Left ventricle myocardium inferior (tissue), 1 donor: ENCODE results near the gene MYRF. TPM values are rescaled to one million over a fixed set of nuclear protein-coding genes. Genes with fewer than 3 reads are reported as not detected.

ENCODE experiments used
- DNase-seq: peaks from one replicate; pipeline ENCODE4 v3.0.0-alpha.2; 2020
- H3K27ac ChIP-seq: fragments of 200-600 bp; replicated peaks from 2 replicates; pipeline ENCODE4 v1.8.0; 2021
- H3K27me3 ChIP-seq: fragments of 200-600 bp; 2 replicates; pipeline ENCODE4 v1.8.0; 2021; ENCODE audit warnings: low read depth
- H3K36me3 ChIP-seq: fragments of 200-600 bp; 2 replicates; pipeline ENCODE4 v1.8.0; 2021
- H3K4me1 ChIP-seq: fragments of 200-600 bp; 2 replicates; pipeline ENCODE4 v1.8.0; 2021
- H3K4me3 ChIP-seq: fragments of 200-600 bp; 2 replicates; pipeline ENCODE4 v1.8.0; 2021; ENCODE audit warnings: mild to moderate bottlenecking, moderate library complexity
- H3K9me3 ChIP-seq: fragments of 200-600 bp; replicated peaks from 2 replicates; pipeline ENCODE4 v1.8.0; 2021
- CTCF ChIP-seq: fragments of 200-600 bp; IDR thresholded peaks from 2 replicates; pipeline ENCODE4 v1.8.0; 2021; ENCODE audit warnings: antibody characterized with exemption, mild to moderate bottlenecking, borderline replicate concordance
- intact Hi-C: fragments of 100-400 bp; cut with micrococcal nuclease; formaldehyde crosslinking; loops from one replicate; pipeline ENCODE4 v1.11.0; 2022
- total RNA-seq: library from RNA; stranded (reverse); fragmentation: NEBNext Ultra II Directional; extraction: Animal tissue kit (Norgen Biotek cat#: 25700); gene quantifications from one replicate; pipeline ENCODE4 v1.2.1, GENCODE V29; 2021
- donor health status: DM: no; HTN: yes; CAD: no; lungs with severe emphysema.

MYRF gene
- total RNA-seq, 1 donor from 2014 or later = 0.14 TPM

GRCh38 chr11:61712846-61713245 is 39.6 kb upstream of the MYRF start:
- H3K4me1 ChIP-seq = peaks cover 26% of the 10 kb centered on the region
- intact Hi-C loops = no loop called here
- no peak overlapping the region for H3K4me3 ChIP-seq
- no peak overlapping the region for H3K27ac ChIP-seq
- no peaks in the 10 kb centered on the region for H3K27me3 ChIP-seq
- no peak for DNase-seq
- H3K36me3 ChIP-seq = no peaks in the 10 kb centered on the region
- H3K9me3 ChIP-seq = no peaks in the 10 kb centered on the region
- TF ChIP-seq CTCF = no peak

- no peak for DNase-seq
- no peak overlapping the region for H3K27ac ChIP-seq
- no peaks in the 10 kb centered on the region for H3K36me3 ChIP-seq
- H3K4me3 ChIP-seq = no peak overlapping the region
- H3K27me3 ChIP-seq = no peaks in the 10 kb centered on the region
- intact Hi-C loops = no loop called here
- no peaks in the 10 kb centered on the region for H3K9me3 ChIP-seq
- no peak for TF ChIP-seq CTCF
- peaks cover 32% of the 10 kb centered on the region for H3K4me1 ChIP-seq
These were observed 39.0 kb upstream of the MYRF start for GRCh38 chr11:61713464-61713863.

- Histone ChIP-seq H3K9me3 (no peaks in the 10 kb centered on the region), H3K4me3 (no peak overlapping the region), H3K27me3 (no peaks in the 10 kb centered on the region), H3K36me3 (no peaks in the 10 kb centered on the region), H3K27ac (no peak overlapping the region), H3K4me1 (peaks cover 36% of the 10 kb centered on the region)
- intact Hi-C loops = no loop called here
- no peak for DNase-seq
- TF ChIP-seq CTCF = no peak
These were observed 38.5 kb upstream of the MYRF start for GRCh38 chr11:61713906-61714305.

- H3K27me3 ChIP-seq = no peaks in the 10 kb centered on the region
- H3K4me3 ChIP-seq = no peak overlapping the region
- no peak overlapping the region for H3K27ac ChIP-seq
- H3K4me1 ChIP-seq = peaks cover 37% of the 10 kb centered on the region
- intact Hi-C loops = no loop called here
- TF ChIP-seq CTCF = no peak
- no peaks in the 10 kb centered on the region for H3K9me3 ChIP-seq
- H3K36me3 ChIP-seq = no peaks in the 10 kb centered on the region
- DNase-seq = no peak
These were observed 38.1 kb upstream of the MYRF start for GRCh38 chr11:61714316-61714715.

- no peak for TF ChIP-seq CTCF
- Histone ChIP-seq H3K4me3 (no peak overlapping the region), H3K27me3 (no peaks in the 10 kb centered on the region), H3K36me3 (no peaks in the 10 kb centered on the region), H3K9me3 (no peaks in the 10 kb centered on the region), H3K27ac (no peak overlapping the region), H3K4me1 (peaks cover 37% of the 10 kb centered on the region)
- intact Hi-C loops = no loop called here
- no peak for DNase-seq
These were observed 37.5 kb upstream of the MYRF start for GRCh38 chr11:61714916-61715315.

GRCh38 chr11:61715867-61716266 is 36.6 kb upstream of the MYRF start:
- intact Hi-C loops = no loop called here
- Histone ChIP-seq H3K27me3 (no peaks in the 10 kb centered on the region), H3K4me1 (peaks cover 37% of the 10 kb centered on the region), H3K27ac (peak overlapping the region; percentile 27), H3K9me3 (no peaks in the 10 kb centered on the region), H3K4me3 (no peak overlapping the region), H3K36me3 (no peaks in the 10 kb centered on the region)
- no peak for TF ChIP-seq CTCF
- DNase-seq = no peak
